ENCODE measurements around the gene STAT1. TPM values are rescaled to one million over a fixed set of nuclear protein-coding genes. Genes with fewer than 3 reads are reported as not detected.

The STAT1 gene
- total RNA-seq, 1 donor from 2014 or later: 140 TPM

- DNase-seq (ENCODE audit: low spot score): no peak
- H3K27ac Mint-ChIP-seq (ENCODE audit: unreplicated experiment): no peak overlapping the region
- no peaks in the 10 kb centered on the region for H3K9me3 Mint-ChIP-seq (ENCODE audit: low read depth)
- no peak for TF ChIP-seq CTCF (IDR thresholded peaks at IDR 0.05)
- H3K36me3 Mint-ChIP-seq (ENCODE audit: low read depth): peaks cover 3% of the 10 kb centered on the region
- H3K4me1 Mint-ChIP-seq (ENCODE audit: low read depth): peaks cover 15% of the 10 kb centered on the region
- no peaks in the 10 kb centered on the region for H3K27me3 Mint-ChIP-seq (ENCODE audit: low read depth)
- no peak overlapping the region for H3K4me3 Mint-ChIP-seq (ENCODE audit: unreplicated experiment)
Measured at GRCh38 chr2:191012845-191013681, 908 bp downstream of the STAT1 start.

DNA sequence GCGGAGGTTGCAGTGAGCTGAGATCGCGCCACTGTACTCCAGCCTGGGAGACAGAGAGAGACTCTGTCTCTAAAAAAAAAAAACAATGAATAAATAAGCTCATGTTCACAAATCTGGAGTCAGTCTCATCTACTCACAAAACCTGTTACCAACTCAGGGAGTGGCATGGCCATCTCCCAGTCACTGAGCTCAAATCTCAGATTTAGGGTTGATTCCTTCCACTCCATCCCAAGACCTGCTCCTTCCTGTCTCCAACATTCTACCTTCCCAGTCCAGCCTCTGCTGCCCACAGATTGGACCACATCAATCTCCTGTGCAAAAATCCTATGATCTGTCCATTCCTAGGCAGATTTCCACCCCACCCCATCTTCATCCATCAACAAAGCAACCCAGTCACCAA, 1.6 kb downstream of the STAT1 start:
- Mint-ChIP-seq H3K27ac (ENCODE audit: unreplicated experiment) (no peak overlapping the region), H3K36me3 (ENCODE audit: low read depth) (peaks cover 6% of the 10 kb centered on the region), H3K4me3 (ENCODE audit: unreplicated experiment) (no peak overlapping the region), H3K9me3 (ENCODE audit: low read depth) (no peaks in the 10 kb centered on the region), H3K4me1 (ENCODE audit: low read depth) (peaks cover 15% of the 10 kb centered on the region), H3K27me3 (ENCODE audit: low read depth) (no peaks in the 10 kb centered on the region)
- no peak for TF ChIP-seq CTCF (IDR thresholded peaks at IDR 0.05)
- DNase-seq (ENCODE audit: low spot score): no peak

DNA sequence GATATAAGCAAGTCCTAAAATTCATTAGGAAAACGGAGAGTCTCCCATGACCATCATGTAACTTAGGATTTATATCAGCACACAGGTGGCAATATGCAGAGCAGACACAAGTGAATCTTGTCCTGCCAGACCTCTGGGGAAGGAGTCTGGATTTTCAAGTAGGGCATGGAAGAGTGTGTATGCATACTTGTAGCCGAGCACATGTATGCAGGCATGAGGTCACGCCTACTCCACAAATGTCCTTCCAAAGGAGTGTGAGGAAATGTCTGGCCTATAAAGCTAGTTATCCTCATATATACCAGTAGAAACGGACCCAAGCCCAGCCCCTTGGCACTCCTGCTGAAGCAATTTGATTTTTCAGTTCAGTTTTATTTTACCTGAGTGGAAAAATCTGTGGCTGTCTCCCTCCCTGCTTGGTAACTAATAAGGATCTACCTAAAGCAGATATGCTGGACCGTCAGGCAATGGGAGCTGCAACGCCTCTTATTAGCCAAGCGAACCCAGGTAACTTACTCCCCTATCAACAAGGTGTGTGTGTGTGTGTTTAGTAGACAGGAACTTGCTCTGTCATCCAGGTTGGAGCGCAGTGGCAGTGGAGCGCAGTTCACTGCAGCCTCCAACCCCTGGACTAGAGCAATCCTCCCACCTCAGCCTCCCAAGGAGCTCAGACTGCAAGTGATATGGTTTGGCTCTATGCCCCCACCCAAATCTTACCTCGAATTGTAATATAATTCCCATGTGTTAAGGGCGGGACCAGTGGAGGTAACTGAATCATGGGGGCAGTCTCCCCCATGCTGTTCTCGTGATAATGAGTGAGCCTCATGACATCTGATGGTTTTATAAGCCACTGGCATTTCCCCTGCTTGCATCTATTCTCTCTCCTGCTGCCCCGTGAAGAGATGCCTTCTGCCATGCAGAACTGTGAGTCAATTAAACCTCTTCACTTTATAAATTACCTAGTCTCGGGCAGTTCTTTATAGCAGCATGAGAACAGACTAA, 2.8 kb downstream of the STAT1 start:
- Mint-ChIP-seq H3K27me3 (ENCODE audit: low read depth) (no peaks in the 10 kb centered on the region), H3K27ac (ENCODE audit: unreplicated experiment) (peak overlapping the region; percentile 33), H3K36me3 (ENCODE audit: low read depth) (peaks cover 16% of the 10 kb centered on the region), H3K9me3 (ENCODE audit: low read depth) (no peaks in the 10 kb centered on the region), H3K4me3 (ENCODE audit: unreplicated experiment) (peak overlapping the region; percentile 29), H3K4me1 (ENCODE audit: low read depth) (peaks cover 15% of the 10 kb centered on the region)
- DNase-seq (ENCODE audit: low spot score): no peak
- no peak for TF ChIP-seq CTCF (IDR thresholded peaks at IDR 0.05)

DNA sequence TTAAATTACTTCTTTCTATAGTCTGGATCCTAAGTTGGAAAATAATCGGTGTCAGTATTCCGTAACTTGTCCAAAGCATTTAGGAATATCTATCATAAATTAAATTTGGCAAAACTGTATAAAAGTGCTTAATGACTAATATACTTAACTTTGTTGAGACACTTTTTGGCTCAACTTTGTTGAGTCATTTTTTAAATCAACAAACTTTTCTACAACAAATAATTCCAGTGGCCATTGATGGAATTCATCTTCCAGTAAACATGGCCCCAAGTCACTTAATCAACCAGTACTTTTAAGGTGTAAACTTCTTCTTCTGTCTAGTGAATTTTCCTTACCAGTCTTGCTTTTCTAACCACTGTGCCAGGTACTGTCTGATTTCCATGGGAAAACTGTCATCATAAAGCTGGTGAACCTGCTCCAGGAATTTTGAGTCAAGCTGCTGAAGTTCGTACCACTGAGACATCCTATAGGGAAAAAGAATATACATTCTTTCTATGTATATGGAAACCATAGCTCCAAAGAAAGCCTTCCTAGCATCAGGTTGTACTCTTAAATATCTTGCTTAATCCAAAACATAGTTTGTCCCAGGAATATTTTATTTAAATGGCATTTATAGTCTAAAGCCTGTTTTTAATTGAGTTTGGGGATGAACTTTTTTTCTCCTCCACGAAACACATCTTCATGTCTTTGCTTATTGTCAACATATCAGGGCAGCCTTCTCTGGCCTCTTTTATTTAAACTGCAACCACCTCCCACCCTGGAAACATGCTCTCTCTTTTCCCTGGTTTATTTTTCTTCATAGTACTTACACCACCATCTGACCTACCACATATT, 4.2 kb downstream of the STAT1 start:
- H3K27me3 Mint-ChIP-seq (ENCODE audit: low read depth): no peaks in the 10 kb centered on the region
- peaks cover 21% of the 10 kb centered on the region for H3K36me3 Mint-ChIP-seq (ENCODE audit: low read depth)
- no peaks in the 10 kb centered on the region for H3K9me3 Mint-ChIP-seq (ENCODE audit: low read depth)
- H3K4me1 Mint-ChIP-seq (ENCODE audit: low read depth): peaks cover 15% of the 10 kb centered on the region
- no peak for DNase-seq (ENCODE audit: low spot score)
- peak overlapping the region; percentile 24 for H3K27ac Mint-ChIP-seq (ENCODE audit: unreplicated experiment)
- no peak overlapping the region for H3K4me3 Mint-ChIP-seq (ENCODE audit: unreplicated experiment)
- TF ChIP-seq CTCF (IDR thresholded peaks at IDR 0.05): no peak

All from chondrocyte (in vitro differentiated cells).